ENCODE measurements around the gene SMIM14. TPM values are rescaled to one million over a fixed set of nuclear protein-coding genes. Genes with fewer than 3 reads are reported as not detected.

The SMIM14 gene
- total and polyA plus RNA-seq, 9 of the 15 experiments (the other 6 are each of a cell fraction or from before 2014, with no cell fraction given), result 0.98 to 3.7 (median 2.2) TPM

GRCh38 chr4:39542611-39543012, 96.1 kb downstream of the SMIM14 start (continued):
- TF ChIP-seq ZNF318 (IDR thresholded peaks at IDR 0.05; ENCODE audit: borderline replicate concordance in 1 of 2, low read depth in 1 of 2), result no peak
- TF ChIP-seq HNRNPUL1 (IDR thresholded peaks at IDR 0.05; ENCODE audit: low read length), result no peak
- no peak for TF ChIP-seq USF1 (CRISPR knock-in tag; IDR thresholded peaks at IDR 0.05)
- no peak for TF ChIP-seq THAP12 (CRISPR knock-in tag; IDR thresholded peaks at IDR 0.05)
- TF ChIP-seq CBX2 (IDR thresholded peaks at IDR 0.05; ENCODE audit: insufficient read depth, low read length, poor library complexity, severe bottlenecking), result no peak
- TF ChIP-seq WHSC1 (IDR thresholded peaks at IDR 0.05; ENCODE audit: low read length), result no peak
- no peak for TF ChIP-seq DLX4 (CRISPR knock-in tag; IDR thresholded peaks at IDR 0.05)
- TF ChIP-seq DNMT1 (IDR thresholded peaks at IDR 0.05), result no peak
- no peak for TF ChIP-seq OTX1 (CRISPR knock-in tag; IDR thresholded peaks at IDR 0.05)

All from K562 (cell line).